Prostate gland (tissue), 2 donors: ENCODE measurements around the gene PIWIL1. TPM values are rescaled to one million over a fixed set of nuclear protein-coding genes. Genes with fewer than 3 reads are reported as not detected.

ENCODE experiments used
- DNase-seq: peaks from one replicate; pipeline ENCODE4 v3.0.0-alpha.2; 2019; ENCODE audit warnings: low spot score
- H3K27ac ChIP-seq, 2 donors: fragments of 200-600 bp; sonication (generic); 2 replicates each; pipeline ENCODE4 v1.5.1; 2017 to 2019
- H3K27me3 ChIP-seq: fragments of 200-600 bp; sonication (generic); replicated peaks from 2 replicates; pipeline ENCODE4 v1.5.1; 2019; ENCODE audit not compliant: insufficient read depth
- H3K36me3 ChIP-seq, 2 donors: fragments of 200-600 bp; sonication (generic); 1 replicate in 1 of 2; 2 replicates in 1 of 2; pipeline versions ENCODE4 v1.5.1 to v1.8.1; 2017 to 2019
- H3K4me1 ChIP-seq: fragments of 200-600 bp; sonication (generic); replicated peaks from 2 replicates; pipeline ENCODE4 v1.5.1; 2019
- H3K4me3 ChIP-seq, 2 donors: fragments of 200-600 bp; sonication (generic); 2 replicates each; pipeline ENCODE4 v1.5.1; 2017 to 2019
- H3K9me3 ChIP-seq: fragments of 200-600 bp; sonication (generic); 2 replicates; pipeline ENCODE4 v1.5.1; 2017
- POLR2A ChIP-seq: fragments of 450-650 bp; IDR thresholded peaks from one replicate; pipeline ENCODE4 v1.6.1; 2016; ENCODE audit warnings: antibody characterized with exemption, mild to moderate bottlenecking
- POLR2AphosphoS5 ChIP-seq: sonication (generic); formaldehyde crosslinking; IDR thresholded peaks from one replicate; pipeline ENCODE4 v1.6.1; 2017; ENCODE audit warnings: antibody characterized with exemption
- WGBS: methylation state at CpG from one replicate; pipeline ENCODE4 v1.1.5; 2018; 5-methylcytosine and 5-hydroxymethylcytosine counted together
- intact Hi-C: fragments of 100-400 bp; cut with DNase I; formaldehyde crosslinking; loops from one replicate; pipeline ENCODE4 v1.14.2; 2022
- total RNA-seq, 2 donors: library from RNA; depleted of rRNA; stranded (reverse); fragments of >200 nt; gene quantifications; one replicate each; pipeline ENCODE4 v1.1.0, GENCODE V29; 2016
- TF ChIP-seq, protein P1 (sequence below), 4 experiments: fragments of 200-600 bp in 2 of 4; fragments of 450-650 bp in 2 of 4; sonication (generic) in 2 of 4; IDR thresholded peaks; 1 replicate in 3 of 4; 2 replicates in 1 of 4; pipeline ENCODE4 v1.5.1; 2016 to 2019; ENCODE audit warnings: antibody characterized with exemption in 4 of 4, mild to moderate bottlenecking in 2 of 4, moderate library complexity in 2 of 4

Gene PIWIL1
- total RNA-seq, 2 donors from 2014 or later = 16.2 TPM; not detected in 1

DNA sequence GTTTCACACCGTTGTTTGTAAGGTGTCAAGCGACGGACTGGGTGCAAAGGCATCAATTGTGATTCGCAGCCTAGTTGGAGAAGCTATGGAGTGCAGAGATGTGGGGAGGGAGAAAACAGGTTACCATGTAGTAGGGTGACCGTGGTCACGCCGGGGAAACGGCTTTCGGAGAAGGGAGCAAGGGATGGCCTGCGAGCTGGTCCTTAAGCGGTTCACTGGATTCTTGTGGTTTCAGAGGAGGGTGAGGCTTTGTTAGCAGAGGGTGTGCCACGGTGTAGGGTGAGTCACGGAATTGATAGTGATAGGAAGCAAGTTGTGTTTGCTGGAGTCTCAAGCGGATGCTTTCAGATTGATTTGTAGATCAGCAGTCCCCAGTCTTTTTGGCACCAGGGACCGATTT lies 2.3 kb downstream of the PIWIL1 start:
- H3K27ac ChIP-seq = no peak overlapping the region
- no peak overlapping the region for H3K4me3 ChIP-seq
- WGBS = 32% methylated on average over 15 of the region's 15 CpGs
- no peaks in the 10 kb centered on the region for H3K9me3 ChIP-seq
- TF ChIP-seq POLR2A = no peak
- TF ChIP-seq POLR2AphosphoS5 = no peak
- H3K4me1 ChIP-seq = no peaks in the 10 kb centered on the region
- peaks cover 5% of the 10 kb centered on the region for H3K27me3 ChIP-seq
- H3K36me3 ChIP-seq = no peaks in the 10 kb centered on the region
- intact Hi-C loops = no loop called here
- DNase-seq = no peak

- Histone ChIP-seq H3K36me3 (no peaks in the 10 kb centered on the region), H3K4me1 (no peaks in the 10 kb centered on the region), H3K27ac (no peak overlapping the region), H3K4me3 (no peak overlapping the region), H3K27me3 (peaks cover 5% of the 10 kb centered on the region), H3K9me3 (no peaks in the 10 kb centered on the region)
- TF ChIP-seq, protein P1, sequence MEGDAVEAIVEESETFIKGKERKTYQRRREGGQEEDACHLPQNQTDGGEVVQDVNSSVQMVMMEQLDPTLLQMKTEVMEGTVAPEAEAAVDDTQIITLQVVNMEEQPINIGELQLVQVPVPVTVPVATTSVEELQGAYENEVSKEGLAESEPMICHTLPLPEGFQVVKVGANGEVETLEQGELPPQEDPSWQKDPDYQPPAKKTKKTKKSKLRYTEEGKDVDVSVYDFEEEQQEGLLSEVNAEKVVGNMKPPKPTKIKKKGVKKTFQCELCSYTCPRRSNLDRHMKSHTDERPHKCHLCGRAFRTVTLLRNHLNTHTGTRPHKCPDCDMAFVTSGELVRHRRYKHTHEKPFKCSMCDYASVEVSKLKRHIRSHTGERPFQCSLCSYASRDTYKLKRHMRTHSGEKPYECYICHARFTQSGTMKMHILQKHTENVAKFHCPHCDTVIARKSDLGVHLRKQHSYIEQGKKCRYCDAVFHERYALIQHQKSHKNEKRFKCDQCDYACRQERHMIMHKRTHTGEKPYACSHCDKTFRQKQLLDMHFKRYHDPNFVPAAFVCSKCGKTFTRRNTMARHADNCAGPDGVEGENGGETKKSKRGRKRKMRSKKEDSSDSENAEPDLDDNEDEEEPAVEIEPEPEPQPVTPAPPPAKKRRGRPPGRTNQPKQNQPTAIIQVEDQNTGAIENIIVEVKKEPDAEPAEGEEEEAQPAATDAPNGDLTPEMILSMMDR (IDR thresholded peaks at IDR 0.05) = no peak
- TF ChIP-seq POLR2A (no peak), POLR2AphosphoS5 (no peak)
- no peak for DNase-seq
- intact Hi-C loops = no loop called here
- 76% methylated on average over 8 of the region's 8 CpGs for WGBS
Observed at GRCh38 chr12:130342442-130342841, 4.8 kb downstream of the PIWIL1 start.

DNA sequence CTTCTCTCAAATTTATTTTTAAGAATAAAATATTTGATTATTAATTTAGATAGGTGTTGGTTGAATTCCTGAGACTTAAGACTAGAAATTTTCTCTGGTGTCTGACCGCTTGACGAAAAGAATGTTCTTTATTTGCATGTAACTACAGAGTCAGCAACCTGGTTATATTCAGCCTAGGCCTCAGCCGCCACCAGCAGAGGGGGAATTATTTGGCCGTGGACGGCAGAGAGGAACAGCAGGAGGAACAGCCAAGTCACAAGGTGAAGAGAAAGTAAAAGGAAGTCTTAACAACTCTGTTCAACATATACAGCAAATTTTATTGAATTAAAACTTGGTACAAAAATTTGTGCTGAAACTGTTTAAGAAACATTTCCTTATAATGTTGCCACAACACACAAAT lies 5.2 kb downstream of the PIWIL1 start:
- intact Hi-C loops = no loop called here
- no peak overlapping the region for H3K4me3 ChIP-seq
- H3K27ac ChIP-seq = no peak overlapping the region
- TF ChIP-seq POLR2A = no peak
- no peaks in the 10 kb centered on the region for H3K4me1 ChIP-seq
- DNase-seq = no peak
- H3K36me3 ChIP-seq = no peaks in the 10 kb centered on the region
- no peaks in the 10 kb centered on the region for H3K9me3 ChIP-seq
- 92% methylated on average over 5 of the region's 5 CpGs for WGBS
- peaks cover 5% of the 10 kb centered on the region for H3K27me3 ChIP-seq

- no peak overlapping the region for H3K4me3 ChIP-seq
- no peaks in the 10 kb centered on the region for H3K27me3 ChIP-seq
- no peak overlapping the region for H3K27ac ChIP-seq
- H3K36me3 ChIP-seq = no peaks in the 10 kb centered on the region
- H3K4me1 ChIP-seq = no peaks in the 10 kb centered on the region
- DNase-seq = no peak
- no peak for TF ChIP-seq POLR2A
- TF ChIP-seq POLR2AphosphoS5 = no peak
- TF ChIP-seq, protein P1 (IDR thresholded peaks at IDR 0.05) = no peak
- intact Hi-C loops = no loop called here
- no peaks in the 10 kb centered on the region for H3K9me3 ChIP-seq
Observed at GRCh38 chr12:130344529-130344928, 6.8 kb downstream of the PIWIL1 start.

DNA sequence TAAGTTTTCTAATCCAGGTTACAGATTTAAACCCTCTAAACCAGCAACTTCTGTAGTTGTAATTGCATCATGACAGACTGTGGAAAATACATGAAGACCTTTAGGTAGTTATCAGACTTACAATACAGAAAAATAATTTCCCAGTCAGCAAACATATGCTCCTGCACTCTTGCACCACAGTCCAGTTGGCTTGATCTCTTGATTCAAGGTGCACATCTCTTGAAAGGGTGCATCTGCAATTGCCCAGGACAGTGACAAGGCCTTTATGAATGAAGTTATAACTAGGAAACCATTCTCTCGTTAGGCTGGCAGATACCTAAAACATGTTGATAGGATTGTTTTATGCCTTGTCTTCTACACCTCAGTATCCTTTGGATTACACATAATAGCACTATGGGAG lies 7.6 kb downstream of the PIWIL1 start:
- H3K9me3 ChIP-seq = no peaks in the 10 kb centered on the region
- H3K27ac ChIP-seq = no peak overlapping the region
- WGBS = 83% methylated on average over 1 of the region's 1 CpG
- H3K36me3 ChIP-seq = no peaks in the 10 kb centered on the region
- H3K27me3 ChIP-seq = no peaks in the 10 kb centered on the region
- H3K4me3 ChIP-seq = no peak overlapping the region
- DNase-seq = no peak
- no peak for TF ChIP-seq POLR2A
- intact Hi-C loops = no loop called here
- no peaks in the 10 kb centered on the region for H3K4me1 ChIP-seq

- H3K27ac ChIP-seq = no peak overlapping the region
- no peaks in the 10 kb centered on the region for H3K9me3 ChIP-seq
- 32% methylated on average over 7 of the region's 7 CpGs for WGBS
- H3K4me3 ChIP-seq = no peak overlapping the region
- no peaks in the 10 kb centered on the region for H3K4me1 ChIP-seq
- DNase-seq = no peak
- intact Hi-C loops = no loop called here
- H3K27me3 ChIP-seq = no peaks in the 10 kb centered on the region
- H3K36me3 ChIP-seq = no peaks in the 10 kb centered on the region
- TF ChIP-seq, protein P1 (IDR thresholded peaks at IDR 0.05) = no peak
- TF ChIP-seq POLR2AphosphoS5 (no peak), POLR2A (no peak)
Observed at GRCh38 chr12:130347588-130347987, 9.9 kb downstream of the PIWIL1 start.
